Stimulated activated CD4-positive, alpha-beta T cell treated with anti-CD3 and anti-CD28 coated beads, Interleukin-1b, Interleukin-23, amount 100 ng/mL, for 1 hour (primary cell): ENCODE data around the gene MAP3K10.
"Not testable (repeated sequence)": the region's sequence is repeated elsewhere in the genome, so short reads cannot be mapped to it uniquely, and the experiment has no call there.

Experiments used
- DNase-seq, 2 donors: peaks; one replicate each; pipeline ENCODE4 v3.0.0-alpha.2; 2020; ENCODE audit warnings: low read depth in 2 of 2

The MAP3K10 gene

DNA sequence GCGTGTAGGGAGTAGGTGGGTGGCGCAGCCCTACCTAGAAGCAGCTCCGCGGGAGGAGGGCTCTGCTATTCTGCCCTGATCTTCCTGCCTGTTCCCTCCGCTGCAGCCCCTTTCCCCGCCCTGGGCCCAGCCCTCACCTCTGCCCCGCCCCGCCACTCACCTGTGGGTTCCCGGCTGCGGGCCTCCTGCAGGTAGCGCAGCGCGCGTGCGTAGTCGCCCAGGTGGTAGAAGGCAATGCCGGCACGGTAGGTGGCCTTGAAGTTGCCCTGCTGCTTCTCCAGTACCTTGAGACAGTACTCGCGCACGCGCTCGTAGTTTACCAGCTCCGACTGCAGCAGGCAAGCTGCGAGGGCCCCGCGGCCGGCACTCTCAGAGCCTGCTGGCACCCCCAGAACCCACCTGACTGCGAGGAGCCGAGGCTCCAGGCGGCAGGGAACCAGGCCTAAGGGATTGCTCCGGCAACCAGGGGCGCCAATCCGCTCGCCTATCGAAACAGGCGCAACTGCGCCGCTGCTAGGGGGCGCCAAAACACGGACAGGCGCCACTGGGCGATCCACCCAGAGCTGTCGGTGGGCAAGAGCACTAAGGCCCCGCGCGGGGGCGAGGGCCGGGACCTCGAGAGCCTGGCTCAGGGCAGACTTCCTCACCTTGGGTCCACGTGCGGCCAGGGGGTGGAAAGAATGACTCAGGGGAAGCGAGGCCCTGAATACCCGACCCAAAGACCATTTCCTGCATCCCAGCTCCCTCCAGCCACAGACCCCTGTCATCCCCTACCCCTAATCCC, 26.0 kb downstream of the MAP3K10 start:
- DNase-seq: no peak

DNA sequence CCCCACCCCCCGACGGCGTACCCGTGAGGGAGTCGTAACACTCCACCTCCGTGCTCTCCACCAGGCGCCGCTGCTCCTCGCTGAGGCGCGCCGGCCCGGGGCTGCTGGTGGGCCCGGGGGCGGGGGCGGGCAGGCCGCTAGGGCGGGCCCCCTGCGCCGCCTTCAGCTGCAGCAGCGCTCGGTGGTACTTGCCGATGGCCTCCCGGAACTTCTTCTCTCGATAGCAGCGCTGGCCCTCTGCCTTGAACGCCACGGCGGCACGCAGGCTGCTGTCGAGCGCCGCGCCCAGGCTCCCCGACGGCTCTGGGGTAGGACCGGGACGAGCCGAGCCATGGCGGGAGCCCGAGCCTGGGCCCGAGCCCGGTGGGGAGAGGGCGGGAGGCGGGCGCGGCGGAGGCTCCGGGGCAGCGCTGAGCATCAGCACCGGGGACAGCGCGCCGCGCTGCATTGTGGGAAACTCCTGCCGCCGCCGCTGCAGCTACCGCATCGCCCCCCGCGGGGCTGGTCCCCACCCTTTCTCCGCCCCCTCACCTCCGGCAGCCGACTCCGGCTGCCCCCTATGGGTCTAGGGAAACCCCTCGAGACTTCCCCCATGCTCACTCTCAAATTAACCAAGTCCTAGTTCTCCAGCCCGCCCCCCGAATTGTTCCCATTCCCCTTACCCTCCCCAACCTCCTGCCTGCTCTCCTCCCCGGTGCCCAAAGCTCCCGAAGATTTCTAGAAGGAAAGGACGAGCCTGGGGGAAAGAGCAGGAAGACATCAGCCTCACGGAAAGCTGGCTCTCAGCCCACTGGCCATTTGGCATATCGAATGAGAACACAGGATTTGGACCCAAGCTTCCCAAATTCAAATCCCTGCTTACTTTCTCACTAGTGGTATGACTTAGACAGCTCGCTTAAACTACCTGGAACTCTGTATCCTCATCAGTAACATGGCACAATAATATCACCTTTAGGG, 27.0 kb downstream of the MAP3K10 start, which contains the start of gene TTC9B:
Gene TTC9B, minus strand, starts transcription at position 451 of the 957 bp plus-strand sequence. Its CDS starts 3 bp downstream, at position 448.
- peak in 1 of 2 donors; percentile 23 for DNase-seq

DNA sequence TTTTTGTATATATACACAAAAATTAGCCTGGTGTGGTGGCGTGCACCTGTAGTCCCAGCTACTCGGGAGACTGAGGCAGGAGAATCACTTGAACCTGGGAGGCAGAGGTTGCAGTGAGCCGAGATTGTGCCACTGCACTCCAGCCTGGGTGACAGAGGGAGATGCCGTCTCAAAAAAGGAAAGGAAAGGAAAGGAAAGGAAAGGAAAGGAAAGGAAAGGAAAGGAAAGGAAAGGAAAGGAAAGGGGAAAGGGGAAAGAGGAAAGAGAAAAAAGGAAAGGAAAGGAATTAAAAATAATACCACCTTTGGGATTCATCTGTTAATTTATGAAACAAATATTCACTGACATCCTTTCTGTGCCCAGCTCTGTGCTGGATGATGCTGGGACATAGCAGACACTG, 27.8 kb downstream of the MAP3K10 start:
- not testable (repeated sequence) for DNase-seq

DNA sequence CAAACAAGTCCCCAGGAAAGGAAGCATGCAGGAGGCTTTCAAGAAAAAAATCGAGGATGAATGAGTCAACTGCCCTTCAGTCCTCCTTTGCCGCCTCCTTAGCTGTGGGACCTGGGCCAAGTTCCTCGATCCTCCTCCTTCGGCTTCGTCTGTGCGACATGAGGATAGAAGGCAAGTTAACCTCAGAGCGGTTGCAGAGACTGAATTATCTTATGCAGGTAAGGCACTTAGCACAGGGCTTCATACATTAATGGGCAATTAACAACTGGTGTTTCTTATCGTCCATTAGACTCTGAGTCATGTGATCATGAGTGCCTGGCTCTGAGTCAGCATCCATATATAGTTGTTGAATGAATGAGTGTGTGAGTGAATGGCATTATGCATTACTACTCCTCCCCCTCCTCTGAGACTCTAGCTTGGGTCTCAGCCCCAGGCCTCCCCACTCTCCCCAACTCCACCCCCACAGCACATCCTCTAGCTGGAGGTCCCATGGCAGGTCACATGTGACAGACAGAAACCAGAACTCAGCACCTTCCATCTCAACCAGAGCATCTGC, 28.6 kb downstream of the MAP3K10 start:
- DNase-seq: no peak

DNA sequence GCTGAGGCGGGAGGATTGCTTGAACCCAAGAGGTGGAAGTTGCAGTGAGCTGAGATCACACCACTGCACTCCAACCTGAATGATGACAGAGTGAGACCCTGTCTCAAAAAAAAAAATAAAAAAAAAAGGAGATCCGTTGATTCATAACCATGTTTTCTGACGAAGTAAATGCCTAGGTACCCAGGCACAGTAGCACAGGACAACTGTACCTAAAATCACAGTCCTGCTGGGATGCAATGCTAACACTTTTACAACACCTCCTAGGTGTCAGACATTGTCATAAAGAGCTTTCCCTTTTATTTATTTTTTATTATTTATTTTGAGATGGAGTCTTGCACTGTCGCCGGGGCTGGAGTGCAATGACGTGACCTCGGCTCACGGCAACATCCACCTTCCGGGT, 29.4 kb downstream of the MAP3K10 start:
- DNase-seq: no peak

DNA sequence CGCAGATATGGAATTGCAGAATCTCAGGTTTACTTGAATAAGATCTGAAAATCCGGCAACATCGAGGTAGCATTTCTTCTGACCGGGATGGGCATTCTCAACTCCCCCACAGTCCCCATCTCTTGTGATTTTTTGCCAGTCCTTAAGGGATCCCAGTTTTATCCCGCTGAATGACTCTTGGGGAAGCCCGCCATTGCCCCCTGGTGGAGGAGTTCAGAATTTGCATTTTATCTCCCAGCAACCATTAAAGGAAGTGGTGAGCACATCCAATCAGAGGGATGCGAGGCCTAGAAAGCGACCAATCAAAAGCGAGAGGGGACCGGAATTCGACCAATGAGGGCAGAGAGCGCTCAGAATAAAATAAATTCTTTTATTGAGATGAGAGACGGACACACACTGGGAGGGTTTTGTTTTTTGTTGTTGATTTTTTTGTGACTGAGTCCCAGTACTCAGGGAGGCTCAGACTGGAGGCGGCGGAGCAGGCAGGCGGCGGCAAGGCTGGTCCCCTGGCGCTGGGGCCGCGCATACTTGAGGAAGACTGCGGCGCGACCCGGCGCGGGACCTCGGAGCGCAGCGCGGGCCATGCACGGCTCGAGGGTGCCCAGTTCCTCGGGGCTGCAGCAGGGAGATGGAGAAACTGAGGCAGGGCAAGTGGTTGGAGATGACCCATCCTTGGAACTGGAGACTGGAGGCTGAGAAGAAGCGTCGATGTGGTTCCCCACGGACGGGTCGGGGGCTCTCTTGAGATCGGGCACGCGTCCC, 30.8 kb downstream of the MAP3K10 start:
- DNase-seq: peak; percentile 34 to 50

DNA sequence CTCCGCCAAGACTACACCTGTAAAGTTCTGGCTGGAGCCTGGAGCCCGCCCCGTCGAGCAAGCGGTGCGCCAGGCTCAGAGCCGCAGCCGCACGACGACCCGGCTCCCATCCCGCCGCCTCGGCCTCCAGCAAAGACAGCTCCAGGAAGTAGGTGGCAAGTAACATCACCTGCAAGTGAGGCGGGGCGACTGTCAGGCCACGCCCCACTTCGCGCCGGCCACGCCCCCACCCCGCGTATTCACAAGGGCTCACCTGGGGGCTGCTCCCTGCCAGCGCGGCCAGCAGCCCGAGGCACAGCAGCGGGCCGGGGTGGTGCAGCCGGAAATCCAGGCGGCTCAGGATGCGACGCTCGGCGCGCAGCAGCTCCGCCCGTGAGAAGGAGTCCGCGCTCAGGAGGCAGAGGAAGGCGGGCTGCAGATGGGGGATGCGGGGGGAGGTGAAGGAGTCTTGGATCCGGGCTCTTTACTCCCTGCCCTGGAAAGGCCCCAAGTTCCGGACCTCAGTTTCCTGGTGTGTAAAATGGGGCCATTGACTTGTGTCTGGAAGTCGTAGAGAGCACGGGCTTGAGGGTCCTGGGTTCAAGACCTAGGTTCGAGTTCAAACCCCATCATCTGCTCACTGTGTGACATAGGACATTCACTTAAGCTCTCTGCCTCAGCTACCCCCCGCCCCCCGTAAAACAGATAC, 32.1 kb downstream of the MAP3K10 start:
- DNase-seq: peak in 1 of 2 donors; percentile 14

DNA sequence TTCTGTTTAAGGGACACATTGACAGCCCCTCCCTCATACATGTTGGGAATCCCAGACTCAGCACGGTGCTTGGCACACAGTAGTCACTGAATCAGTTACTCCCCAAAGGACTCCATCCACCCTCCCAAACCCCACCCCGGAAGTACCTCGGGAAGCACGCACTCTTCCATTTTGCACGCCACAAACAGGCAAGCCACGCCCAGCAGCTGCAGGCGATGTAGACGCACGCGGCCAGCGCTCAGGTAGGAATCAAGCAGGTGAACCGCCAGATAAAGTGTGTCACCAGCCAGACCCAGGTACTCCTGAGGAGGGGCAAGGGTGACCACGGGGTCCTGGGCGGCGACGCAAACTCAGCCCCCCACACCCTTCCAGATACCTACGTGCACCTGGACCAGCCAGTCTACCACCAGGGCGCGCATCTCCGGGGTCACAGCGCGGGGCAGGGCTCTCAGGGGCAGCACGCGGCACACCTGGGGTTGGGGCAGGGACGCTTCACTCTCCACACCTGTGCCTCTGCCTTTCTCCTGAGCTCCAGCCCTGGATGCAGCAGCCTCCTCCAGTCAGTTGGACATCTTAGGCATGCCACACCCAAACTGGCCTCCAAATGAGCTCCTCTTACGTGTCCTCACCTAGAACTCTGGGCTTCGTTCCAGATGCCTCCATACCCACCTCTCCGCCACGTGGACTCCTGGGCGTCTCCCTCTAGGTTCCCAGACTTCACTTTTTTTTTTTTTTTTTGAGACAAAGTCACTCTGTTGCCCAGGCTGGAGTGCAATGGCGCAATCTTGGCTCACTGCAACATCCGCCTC, 33.3 kb downstream of the MAP3K10 start:
- DNase-seq: no peak

DNA sequence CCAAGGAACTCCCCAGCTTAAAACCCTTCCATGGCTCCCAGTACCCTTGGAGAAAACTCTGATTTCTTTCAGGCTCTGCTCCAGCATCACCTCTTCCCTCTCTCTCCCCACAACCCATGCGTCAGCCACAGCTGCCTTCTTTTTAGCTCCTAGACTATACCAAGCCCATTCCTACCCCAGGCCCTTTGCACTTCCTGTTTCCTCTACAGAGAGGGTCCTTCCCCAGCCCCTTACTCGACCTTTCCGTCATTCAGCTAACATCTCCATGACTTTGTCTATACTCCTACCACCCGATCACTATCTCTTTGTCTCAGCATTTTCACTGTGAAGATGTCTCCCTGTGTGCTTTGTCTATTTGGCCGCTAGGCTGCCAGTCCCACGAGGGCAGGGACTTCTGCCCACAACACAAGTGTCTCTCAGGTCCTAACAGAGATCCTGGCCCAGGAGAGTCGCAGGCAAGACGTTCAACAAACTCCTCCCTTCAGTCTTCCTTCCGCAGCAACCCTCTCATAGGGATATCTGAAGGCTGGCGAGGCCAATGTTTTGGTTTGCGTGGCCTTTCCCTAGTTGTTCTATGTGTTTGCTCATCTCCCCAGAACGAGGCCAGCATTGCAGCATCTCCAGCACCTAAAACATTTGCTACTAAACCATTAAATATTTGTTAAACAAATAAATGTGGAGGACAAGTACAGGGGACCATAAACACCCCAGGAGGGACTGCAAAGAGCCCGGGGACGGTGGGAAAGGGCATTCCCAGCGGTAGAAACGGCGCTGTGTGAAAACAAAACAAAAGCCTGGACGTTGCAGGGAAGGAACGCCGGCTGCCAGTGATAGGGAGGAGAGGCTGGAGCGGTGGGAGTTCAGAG, 34.4 kb downstream of the MAP3K10 start:
- no peak for DNase-seq

DNA sequence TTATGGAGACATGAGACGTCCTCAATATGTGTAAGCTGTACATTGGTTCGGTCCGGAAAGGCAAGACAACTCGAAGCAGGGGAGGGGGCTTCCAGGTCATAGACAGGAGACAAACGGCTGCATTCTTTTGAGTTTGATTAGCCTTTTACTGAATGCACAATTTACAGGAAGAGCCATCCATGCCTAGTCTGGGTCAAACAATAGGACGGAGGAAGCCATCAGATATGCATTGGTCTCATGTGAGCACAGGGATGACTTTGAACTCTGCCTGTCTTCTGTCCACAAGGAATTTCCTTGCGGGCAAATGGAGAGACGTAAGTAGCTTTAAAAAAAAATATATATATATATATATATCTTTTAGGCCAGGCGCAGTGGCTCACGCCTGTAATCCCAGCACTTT, 37.1 kb downstream of the MAP3K10 start:
- no peak for DNase-seq

DNA sequence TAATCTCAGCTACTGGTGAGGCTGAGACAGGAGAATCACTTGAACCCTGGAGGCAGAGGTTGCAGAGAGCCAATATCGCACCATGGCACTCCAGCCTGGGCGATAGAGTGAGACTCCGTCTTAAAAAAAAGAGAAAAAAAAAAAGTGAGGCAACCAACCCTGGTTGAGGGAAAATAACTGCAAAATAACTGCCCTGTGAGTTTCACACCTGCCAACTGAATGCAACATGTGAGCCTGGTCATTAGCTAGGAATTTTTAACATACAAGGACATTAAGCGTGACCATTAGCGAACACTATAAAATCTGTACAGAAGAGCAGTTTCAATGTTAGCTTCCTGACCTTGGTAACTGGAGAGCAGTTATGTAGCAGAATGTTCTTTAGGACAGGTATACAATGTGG, 37.6 kb downstream of the MAP3K10 start:
- DNase-seq: no peak

DNA sequence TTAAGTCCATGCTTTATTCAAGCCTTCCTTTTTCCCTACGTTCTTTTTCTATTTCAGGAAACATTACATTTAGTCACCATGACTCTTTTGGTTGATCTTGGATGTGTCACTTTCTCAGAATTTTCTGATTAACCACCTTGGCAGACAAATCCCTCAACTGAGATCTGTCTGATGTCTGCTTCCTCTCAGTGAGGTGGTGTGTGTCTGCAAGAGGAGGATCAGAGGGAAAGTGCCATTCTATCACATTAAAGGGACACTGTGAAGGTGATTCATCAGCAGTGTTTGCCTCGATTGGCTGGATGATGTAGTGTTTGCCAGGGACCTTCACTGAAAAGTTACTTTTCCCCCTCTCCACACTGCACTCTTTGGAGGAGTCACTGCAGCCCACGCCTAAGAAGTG, 38.3 kb downstream of the MAP3K10 start:
- no peak for DNase-seq

DNA sequence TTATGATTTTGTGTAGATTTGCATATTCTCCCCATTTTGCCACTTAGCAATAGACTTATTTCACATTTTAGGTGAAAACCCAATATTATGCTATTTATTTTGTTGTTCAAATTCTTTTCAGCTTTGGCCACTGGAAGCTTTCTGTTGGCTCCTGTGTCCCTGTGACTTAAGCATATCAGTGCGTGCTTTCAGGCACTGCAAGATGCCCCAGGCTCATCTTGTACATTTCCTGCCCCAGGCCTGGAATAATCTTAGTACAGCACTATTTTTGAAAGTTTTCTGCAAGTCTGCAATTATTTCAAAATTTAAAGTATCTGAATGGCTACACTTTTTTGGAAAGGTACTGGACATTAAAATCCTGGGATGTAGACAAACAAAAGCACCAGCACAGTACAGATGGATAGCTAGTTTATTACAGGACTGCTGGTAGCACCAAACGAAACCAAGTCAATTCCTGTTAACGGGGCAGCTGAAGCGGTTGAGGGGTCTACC, 38.7 kb downstream of the MAP3K10 start:
- DNase-seq: no peak

DNA sequence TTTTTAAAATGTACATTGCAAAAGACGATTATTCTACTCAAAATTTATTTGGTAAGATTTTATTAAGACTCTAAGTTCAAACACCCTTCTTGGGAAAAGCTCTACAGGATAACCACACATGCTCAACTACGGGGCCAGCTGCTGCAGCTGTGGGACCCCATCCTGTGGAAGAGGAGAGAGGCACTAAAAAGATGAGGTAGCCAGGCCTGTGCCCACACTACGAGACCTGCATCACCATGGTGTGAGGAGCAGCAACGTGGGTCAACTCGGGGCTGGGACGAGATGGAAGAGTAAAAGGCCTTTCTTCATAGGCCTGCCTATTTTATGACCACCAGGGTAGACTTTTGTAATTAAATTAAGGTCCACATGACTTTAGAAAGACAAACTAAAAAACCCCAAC, 39.8 kb downstream of the MAP3K10 start:
- no peak for DNase-seq

DNA sequence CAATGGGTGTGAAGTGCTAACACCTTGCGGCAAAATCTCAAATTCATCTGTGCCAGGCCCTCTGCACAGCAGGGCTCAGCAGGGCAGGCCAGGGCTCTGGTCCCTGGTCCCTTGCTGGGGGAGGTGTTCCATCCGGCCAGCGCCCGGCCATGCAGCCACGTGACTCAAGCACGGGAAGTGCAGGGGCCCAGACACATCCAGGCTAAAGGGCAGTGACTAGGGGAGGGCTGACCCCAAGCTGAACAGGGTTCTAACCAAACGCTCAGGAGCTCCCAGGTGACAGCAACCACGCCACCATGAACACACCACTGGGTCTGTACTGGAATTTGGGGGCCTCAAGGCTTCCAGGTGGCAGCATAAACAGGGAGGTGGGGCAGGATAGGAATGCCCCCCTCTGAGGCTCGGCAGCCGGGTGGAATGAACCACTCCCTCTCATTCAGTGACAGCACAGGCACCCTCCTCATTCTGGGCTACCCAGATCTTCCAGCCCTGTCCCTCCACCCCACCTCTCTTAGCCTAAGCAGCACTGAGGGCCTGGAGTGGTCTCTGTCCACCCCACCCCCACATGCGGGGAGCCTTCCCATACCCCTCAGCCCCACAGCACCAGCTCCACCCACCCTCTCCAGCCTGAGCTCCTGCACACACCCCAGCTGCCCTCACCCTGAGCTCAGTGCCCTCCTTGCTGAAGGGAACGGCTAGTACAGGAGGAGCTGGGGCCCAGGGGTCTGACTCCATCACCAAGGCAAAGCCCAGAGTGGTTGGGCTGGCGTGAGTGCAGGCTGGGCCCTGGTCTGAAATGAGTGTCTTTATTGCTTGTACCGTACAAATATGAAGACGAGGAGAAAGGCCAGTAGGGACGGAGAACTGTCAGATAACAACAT, 40.6 kb downstream of the MAP3K10 start:
- no peak for DNase-seq

DNA sequence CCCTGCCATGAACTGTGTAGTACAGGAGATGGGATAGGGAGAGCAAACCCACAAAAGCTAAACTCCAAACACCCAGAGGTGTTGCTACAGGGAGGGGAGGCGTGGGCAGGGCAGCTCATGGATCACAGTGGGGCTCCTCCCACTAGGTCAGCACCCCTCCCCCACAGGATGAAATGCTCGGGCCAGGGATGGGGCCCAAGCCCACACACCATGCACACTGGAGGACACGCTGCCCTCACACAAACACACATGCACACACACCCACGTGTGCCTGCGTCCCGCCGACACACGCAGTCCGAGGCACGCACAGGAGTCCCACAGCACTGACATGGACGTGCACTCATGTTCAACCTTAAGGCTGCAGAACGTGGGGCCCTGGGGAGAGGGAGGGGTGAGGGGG, 41.3 kb downstream of the MAP3K10 start:
- DNase-seq: no peak

DNA sequence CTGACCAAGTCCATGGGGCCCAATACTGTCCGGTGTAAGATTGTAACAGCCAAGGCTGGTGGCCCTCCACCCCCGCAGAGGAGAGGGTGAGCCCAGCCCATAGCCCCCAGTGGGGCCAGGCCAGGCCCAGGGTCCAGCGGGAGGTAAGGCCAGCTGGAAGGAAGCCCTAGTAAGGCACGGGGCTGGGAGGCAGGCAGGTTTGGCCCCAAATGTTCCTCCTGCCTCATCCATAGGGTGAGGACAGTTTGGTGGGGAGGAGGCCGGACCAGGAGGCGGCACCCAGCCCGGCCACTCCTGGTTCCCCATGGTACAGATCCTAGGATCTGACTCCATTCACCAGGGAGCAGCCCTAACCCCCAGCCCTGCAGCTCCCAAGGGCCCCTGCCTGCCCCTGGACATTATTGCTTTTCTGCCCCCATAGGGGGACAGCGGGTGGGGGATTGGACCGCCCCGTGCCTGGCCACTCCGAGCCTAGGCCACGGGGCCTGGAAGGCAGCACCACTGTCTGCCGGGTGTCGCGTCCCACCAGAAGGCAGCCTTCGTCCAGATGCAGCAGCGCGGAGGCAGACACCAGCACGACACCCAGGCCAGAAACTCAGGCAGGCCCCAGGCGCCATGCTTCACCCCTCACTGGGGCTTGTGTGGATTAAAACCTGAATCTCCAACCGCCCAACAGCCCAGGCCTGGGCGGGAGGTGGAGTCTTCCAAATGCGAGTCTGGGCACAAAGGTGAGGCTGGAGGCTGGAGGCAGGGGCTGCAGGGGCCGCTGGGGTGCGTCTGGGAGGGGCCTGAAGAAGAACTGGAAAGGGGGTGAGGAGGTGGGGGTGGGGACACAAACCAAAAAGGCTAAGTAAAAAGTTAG, 42.0 kb downstream of the MAP3K10 start:
- no peak for DNase-seq
